ENCODE data around the gene UBE2D2.

The UBE2D2 gene

DNA sequence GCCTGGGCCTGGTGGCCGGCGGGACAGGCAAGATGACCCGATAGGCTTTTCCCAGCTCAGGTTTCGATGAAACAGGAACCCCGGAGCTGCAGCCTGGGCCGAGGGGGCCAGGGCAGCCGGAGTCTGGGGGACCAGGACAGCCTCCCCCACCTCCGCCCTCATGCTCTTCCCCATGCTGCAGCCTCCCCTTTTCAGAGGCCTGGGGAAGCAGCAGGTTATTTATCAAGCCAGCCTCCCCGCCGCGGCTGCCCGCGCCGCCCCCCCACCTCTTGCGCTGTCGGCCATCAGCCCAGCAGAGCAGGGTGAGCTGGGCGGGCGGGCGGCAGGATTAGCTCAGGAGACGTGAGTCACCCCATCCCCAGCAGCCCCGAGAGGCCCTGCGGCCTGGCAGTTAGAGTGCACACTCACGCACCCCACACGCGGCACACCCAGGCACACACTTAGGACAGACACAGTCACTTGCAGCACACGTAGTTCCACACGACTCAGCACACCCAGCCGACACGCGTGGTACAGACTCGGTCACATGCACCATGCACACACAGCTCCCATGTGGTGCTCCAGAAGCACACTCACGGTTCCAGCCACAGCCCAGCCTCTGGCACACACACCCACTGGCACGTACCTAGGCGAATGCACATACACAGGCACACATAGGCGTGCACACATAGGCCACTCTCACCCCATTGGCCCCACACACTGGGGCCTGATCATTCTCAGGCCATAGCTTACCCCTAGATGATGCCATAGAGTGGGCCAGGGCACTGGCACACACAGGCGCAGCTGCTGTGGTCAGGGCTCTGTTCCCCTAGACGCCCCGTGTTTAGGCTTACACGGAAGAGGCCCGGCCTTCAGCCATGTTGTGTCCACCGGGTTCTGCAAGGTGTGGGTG, 100.0 kb downstream of the UBE2D2 start:
- DNase-seq, result peak; percentile 19

DNA sequence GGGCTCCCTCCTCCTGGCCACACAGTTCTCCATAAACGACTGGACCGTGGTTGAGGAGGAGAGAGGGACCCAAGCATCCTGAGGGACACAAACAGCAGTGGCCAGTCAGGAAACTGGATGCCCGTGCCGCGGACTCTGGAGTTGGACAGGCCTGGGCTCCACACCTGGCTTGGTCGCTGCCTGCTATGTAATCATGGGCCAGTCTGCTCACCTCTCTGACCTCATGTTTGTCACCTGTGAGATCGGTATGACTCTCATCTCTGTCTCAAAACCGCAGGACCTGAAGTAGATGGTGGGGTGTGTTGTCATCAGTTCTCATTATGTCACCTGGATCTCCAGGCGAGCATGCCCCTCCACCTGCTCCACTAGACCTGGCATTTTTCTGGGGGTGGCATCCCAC, 101.5 kb downstream of the UBE2D2 start:
- DNase-seq, result no peak

DNA sequence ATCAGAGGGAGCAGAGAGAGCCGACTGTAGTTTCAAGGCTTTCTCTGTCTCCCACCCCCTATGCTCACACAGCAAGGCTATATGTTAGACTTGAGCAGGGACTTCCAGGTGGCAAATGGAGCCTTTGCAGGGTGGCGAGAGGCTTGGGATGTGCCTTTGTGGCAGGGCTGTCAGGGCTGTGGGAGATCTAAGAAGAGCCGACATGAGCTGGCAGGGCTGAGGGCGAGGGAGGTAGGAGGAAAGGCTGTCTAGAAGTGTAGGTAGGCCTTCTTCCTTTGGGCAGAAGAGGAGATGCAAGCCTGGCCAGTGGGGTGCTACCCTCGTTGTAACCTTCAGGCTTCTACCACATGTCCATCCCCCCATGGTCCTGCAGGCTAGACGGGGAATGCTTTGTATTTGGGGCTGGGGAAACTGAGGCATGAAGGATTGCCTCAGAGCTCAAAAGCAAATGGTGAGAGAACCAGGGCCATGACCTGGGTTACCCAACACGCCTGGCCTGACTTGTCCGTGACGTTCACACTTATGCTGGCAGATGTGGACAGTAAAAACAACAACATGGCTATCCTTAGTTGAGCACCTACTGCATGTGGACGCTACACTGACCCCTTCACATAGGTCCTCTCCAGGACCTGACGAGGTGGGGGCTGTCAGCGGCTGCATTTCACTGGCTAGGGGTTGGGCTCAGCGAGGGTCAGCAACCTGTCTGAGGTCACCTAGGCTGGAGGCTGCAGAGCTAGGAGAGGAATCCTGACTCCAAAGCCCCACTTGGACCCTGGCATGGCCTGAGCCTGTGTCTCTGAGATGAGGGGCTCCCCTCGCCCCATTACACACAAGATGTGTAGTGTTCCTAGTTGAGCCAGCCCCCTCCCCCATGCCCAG, 102.3 kb downstream of the UBE2D2 start:
- DNase-seq, result no peak

DNA sequence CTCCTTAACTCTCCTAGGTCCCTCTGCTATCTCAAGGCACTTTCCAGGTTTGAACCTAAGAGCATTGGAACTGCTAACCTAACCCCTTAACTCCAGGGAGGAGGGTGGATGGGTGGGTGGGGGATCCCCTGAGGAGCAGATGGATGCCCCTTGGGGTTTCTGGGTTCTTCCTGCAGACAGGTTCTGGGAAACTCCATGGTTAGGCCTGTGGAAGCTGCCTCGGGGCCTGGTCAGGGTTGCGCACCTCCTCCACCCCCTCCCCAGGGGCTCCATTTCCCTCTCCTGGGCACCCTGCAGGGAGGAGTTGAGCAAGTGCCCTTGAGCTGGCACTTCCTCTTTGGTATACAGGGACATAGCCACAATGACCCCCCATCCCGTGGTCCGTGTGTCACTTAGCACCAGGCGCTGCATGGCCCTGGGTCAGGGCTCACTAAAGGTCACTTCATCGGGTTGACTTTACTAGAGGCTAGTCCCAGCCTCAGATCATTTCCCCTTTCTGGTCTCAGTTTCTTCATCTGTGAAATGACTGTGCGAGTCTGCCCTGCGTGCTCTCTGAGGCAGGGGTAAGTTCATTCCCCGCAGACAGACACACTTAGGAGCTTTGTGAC, 103.1 kb downstream of the UBE2D2 start:
- no peak for DNase-seq

DNA sequence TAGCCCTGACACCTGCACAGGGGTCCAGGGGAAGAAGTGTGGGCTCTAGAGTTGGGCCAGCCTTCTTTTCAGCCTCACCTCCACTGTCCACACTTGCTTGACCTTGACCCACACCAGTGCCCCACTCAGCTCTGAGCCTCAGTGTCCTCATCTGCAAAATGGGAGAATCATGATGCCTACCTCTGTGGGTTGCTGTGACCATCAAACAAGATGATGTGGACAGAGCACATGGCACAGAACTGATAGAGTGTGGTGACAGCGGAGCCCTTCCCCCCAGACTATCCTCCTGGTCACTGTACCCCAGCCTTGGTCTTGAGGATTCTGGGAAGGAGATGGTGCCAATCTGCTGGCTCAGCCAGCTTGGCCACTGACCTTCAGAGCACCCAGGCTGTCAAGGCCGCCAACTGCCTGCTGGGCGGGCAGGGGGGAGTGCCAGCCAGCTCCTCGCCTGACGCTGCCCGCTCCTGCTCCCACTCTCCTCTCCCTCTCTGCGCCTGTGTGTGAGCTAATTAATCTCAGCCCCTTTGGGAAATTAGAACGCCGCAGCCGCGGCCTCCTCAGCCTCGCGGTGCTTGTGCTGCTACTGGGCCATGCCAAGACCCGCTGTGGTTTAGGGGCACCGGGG, 103.7 kb downstream of the UBE2D2 start:
- no peak for DNase-seq

DNA sequence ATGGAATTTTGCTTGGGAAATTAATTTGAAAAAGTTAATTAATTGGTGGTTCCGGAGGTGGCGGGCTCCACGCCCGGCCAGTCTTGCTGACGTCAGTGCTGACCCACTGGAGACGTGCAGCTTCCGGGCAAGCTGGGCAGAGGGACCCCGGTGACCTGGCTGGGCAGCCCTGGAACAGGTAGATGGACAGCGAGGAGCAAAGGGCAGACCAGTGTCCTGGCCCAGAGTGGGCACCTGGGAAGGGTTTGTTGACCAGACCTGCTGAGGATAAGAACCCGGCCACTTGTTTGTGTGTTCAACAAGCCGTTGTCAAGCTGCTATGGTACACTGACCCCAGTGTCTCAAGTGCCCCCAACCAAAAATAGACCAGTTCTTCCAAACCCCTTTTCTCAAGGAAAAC, 104.5 kb downstream of the UBE2D2 start:
- DNase-seq, result no peak

DNA sequence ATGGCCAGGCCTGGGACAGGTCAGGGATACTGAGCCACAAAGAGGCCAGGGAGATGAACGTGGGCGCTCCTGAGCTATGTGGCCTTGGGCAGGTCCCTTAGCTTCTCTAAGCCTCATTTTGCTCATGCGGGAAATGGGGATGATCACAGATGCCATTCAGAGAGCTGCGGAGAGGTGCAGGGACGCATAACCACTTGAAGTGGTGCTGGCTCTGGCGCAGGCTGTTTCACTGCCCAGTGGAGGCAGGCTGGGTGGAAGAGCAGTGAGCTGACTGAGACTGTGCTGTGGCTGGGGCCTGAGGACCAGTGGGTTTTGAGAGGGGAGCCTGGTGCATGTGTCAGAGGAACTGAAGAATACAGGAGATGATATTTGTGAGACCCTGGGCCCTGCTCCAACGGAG, 105.4 kb downstream of the UBE2D2 start:
- no peak for DNase-seq

DNA sequence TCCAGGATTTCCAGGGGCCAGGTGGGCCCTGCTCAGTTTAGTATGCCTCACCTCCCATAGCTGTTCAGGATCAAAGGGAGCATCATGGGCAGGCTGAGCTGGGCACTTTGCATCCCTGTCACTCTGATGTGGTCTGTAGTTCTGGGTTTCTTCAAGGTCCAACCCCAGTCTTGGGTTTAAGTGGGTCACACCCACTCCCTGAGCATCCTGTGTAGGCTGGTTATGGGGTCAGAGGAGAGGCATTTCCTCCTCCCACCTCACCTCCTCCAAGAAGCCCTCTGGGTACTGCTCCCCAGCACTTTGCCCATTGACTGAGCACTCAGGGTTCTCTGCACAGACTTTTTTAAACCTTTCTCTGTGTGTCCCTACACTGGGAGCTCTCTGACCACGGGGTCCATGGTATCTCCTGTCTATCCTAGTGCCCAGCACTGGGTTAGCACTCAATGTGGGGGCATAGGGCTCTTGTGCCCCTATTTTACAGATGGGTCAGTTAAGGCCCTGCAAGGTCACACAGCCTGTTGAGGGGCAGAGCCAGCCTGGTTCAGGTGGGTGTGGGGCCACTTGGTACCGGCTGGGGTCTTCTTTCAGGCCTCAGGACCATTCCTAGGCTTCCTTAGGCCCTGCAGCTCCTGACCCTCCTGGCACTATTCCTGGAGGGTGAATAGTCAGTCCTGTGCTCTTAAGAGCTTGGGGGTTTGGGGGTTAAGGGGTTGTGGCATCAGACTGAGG, 106.0 kb downstream of the UBE2D2 start:
- DNase-seq, result no peak

DNA sequence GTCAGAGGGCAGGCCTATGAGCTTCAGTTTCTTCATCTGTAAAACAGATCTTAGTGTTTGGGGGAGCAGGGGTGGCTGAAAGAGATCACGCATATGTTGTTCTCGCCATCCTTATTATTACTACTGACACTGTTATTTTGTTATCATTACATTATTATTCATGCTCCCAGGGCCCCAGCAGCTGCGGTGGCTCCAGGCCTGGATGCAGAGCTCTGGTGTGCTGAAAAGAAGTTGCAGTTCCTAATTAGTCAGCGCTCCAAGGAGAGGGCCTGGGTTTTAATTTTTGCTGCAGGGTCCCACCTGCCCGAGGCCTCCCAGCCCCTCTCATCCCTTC, 106.6 kb downstream of the UBE2D2 start:
- DNase-seq, result no peak

DNA sequence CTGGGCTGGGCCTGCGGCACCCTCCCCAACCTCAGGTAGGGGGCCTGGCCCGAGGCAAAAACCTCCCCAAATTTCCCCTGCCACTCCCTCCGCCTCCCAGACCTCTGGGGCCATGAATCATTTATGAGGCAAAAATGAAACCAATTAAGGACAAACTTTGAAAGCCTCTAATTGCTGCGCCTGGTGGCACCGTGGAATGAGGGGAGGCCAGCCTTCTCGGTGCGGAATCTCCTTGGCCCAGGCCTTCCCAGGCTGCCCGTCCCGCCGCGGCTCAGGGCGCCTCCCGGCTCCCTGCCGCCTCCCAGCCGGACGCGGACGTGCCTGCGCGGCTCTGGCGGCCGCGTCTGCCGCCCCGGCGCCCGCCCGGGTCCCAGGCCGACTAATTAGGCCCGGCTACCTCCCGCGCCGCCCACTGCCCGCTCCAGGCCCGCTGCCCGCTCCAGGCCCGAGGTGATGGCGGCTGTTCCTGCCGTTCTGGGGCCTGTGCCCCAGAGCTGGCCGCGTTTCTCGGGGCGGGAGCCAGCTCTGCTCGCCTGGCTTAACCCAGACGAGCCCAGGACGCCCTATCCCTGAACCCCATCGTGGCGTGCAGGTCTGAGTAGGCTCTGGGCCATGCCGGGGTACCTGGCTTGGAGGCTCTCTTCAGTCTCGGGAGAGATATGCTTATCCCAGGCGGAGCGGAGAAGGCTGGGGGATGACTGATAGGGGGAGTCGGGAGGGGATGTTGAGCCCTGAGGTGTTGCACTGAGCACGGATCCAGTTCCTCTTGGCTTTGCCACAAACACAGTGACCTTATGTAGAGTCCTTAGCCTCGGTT, 107.1 kb downstream of the UBE2D2 start:
- peak; percentile 15 for DNase-seq

DNA sequence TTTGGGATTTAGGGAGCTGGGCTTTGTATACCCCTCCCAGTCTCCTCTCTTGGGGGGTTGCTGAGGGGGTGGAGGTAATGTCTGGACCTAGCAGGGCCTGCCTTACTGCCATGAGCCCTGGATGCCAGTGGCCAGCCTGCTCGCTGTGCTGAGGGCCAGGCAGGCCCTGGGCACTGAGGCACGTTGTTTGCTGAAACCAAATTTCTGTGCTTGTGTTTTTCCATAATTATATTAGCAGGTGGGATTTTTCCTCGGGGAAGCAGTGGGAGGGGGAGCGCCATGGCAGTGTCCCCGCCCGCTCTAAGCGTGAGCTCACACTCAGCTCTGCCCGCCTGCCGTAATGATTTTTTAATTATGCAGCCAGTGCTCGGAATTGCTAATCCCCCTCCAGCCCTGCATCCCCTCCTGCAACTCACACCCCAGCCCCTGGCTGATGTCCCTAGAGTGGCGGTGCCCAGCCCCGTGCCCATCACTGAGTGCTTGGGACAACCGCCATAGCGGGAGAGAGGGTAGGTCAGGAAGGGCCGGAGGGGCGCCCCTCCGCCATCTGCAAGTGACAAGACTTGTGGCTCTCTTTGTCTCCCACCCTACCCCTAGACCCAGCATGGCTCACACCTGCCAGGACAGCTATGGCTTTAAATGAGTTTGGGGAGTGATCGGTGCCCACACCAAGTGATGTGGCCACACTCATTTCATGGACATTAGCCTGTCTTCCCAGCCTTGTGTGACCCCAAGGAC, 108.0 kb downstream of the UBE2D2 start:
- no peak for DNase-seq

DNA sequence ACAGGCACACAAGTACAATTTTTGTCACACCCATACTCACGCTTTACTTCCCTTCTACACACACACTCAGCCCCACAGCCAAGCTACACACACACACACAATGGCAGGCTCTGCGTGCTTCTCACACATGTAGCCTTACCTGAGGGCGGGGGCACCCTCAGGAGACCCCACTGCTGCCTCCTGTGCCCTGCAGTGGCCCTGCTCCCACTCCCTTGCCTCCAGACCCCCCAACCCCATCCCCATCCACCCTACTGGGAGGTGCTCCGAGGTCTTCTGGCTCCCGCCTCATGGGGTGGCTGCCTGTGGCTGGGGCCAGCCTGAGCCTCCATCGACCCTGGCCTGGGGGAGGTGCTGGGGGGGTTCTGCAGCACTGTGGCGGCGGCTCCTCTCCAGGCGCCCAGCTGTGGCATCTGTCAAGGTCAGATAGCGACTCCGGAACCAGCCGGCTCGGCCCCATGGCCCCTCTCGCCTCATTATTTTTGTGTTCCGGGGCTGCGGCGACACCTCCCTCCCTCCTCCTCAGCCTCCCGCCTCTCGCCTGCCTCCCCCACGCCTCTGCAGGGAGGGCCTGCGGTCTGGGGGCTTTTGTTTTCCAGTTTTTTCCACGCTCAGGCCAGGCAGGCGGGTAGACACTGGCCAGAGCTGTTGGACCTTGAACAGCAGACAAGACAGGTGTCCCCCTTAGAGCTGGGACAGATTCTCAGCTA, 108.7 kb downstream of the UBE2D2 start:
- DNase-seq, result peak; percentile 27

DNA sequence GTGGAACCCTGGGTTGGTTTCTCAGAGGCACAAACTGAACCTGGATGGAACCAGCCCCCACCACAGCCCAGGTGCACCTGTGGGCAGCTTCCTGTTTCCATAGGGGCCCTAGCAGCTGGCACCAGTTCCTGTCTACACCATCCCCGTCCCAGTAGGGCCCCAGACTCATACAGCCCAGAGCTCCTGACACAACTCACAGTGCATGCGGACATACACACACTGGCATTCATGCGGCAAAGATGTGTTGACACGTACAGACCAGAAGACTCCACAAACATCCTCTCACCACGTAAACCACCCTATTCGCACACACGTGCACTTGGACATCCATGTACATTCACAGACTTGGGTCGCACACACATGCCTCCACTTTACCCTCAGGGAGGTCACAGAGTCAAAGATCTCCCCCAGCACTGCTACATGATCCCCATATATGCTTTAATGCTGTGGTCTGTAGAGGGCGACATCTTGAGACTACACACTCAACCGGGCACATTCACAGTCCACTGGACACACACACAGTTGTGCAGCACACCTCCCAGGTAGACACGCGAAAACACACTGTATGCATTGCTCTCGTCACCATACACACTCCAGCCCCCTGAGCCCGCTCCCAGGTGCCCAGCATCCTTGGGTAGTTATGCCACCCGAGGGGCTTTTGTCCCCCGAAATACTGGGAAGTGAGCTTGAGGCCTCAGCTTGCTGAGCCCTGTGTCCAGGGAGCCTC, 109.4 kb downstream of the UBE2D2 start:
- no peak for DNase-seq

DNA sequence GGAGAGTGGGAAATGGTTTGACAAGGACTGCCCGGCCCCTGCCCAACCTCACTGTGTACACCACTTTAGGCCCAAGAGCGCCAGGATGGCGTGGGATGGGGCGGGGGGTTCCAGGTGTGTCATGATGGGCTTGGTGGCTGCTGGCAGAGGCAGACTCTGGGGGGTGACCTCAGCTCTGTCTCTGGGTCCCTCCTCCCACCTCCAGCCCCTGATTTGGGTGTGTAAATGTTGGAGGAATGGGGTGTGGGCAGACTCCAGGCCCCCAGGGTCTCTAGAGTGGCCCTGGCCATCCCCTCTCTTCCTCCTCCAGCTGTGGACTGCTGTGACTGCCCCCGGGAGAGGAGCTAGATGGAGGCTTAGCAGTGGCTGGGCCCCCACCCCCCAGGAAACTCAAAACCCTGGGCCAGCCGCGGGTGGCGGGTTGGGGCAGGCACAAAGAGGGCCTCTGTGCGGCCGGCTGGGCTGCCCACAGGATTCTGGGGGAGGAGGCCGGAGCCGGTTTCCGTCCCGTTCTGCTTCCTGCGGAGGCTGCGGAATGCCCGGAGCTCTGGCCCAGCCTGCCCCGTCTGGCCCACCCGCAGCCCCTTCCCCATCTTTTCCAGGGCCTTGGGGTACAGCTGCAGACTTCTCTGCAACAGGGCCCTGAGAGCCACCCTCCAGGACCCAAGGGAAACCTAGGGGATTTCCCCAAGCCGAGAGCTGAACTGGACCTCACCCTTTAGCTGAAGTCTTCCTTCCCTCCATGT, 110.1 kb downstream of the UBE2D2 start:
- DNase-seq, result no peak

DNA sequence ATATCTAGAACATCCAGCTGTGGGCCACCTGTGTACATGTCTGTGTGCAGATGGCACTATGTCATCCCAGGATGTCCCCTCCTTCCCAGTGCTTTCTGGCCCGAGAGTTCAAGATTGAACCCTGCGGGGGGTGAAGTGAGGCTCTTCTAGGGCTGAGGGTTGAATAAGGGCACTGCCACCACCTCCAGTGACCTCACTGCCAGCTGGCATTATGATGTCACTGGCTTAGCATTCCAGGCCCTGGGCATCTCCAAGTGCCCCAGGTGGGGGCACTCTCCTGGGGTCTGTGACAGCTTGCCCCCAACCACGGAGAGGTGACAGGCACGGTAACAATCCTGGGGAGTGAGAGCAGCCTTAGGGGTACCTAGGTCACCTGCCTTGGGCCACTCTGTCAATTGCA, 114.1 kb downstream of the UBE2D2 start:
- DNase-seq, result no peak

DNA sequence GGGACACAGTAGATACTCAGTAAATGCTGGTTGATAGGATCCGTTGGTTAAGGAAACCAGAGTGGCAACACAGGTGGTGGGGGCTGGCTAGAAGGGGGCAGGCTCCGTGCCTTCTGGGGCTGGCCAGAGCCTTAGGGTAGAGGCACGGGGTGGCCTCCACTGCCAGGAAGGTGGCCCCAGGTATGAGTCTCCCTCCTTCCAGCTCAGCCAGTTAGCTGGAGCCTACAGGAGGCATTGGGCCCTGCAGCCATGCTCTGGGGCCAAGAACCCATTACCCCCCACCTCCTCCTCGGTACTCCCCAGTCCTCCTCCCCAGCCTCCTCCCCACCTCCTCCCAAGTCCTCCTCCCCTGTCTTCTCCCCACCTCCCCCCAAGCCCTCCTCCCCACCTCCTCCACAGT, 114.7 kb downstream of the UBE2D2 start:
- no peak for DNase-seq

DNA sequence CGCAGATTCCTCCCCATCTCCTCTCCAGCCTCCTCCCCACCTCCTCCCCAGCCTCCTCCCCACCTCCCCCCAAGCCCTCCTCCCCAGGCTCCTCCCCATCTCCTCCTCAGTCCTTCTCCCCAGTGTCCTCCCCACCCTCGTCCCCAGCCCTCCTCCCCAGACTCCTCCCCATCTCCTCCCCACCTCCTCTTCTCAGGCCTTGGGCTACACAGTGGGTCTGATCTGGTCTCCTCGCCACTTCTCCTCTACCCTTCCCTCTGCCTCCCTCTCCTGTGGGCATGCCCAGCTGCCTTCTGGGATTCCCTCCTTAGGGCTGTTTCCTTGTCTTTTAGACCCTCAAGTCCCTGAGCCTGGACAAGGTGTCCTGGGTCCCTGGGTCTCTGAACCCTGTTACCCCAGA, 115.3 kb downstream of the UBE2D2 start:
- no peak for DNase-seq

DNA sequence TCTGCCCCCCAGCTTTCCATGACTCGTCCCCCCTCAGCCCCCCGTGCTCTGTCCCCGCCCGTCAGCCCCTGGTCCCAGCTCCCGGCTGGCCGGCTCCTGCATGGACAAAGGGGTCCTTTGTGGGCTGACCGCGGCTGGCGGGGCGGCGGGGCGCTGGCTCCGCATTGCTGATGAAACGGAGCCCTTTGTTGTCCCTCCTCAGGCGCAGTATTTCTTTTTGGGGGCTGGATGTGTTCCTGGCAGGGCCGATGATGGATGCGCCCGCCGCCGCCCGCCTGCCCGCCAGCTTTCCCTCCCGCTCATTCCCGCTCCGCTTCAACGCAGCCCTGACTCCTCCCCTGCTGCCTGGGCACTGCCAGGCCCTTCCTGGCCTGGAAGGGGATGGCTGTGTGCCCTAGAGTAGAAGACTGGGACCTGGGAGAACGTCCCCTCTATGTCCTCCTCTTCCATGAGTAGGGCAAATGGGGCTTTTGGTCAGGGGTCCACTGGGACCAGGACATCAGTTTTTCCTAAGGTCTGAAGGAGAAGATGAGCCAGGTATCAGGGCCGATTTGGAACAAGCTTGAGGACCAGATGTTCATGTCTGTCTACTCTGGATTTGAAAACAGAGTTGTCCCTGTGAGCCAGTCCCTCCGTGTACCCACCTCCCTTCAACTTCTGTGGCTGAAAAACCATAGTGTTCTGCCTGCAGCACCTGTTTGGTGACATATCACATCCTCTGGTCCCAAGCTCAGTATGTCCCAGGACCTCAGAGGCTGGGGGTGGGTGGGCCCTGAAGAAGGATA, 116.0 kb downstream of the UBE2D2 start:
- DNase-seq, result no peak
